Smooth muscle cell (in vitro differentiated cells): ENCODE measurements around the gene MECR. TPM values are rescaled to one million over a fixed set of nuclear protein-coding genes. Genes with fewer than 3 reads are reported as not detected.

ENCODE experiments used
- DNase-seq: peaks from one replicate; lab custom pipeline; 2025; ENCODE audit not compliant: unreplicated experiment; lab: John Stamatoyannopoulos, UW
- H2AFZ ChIP-seq: fragments of 200-600 bp; sonication (generic); 2 replicates; pipeline ENCODE4 v1.6.0; 2016; ENCODE audit warnings: antibody characterized with exemption, low read depth, mild to moderate bottlenecking
- H3F3A ChIP-seq: fragments of 200-600 bp; sonication (generic); 2 replicates; pipeline ENCODE4 v1.6.0; 2017; ENCODE audit warnings: antibody characterized with exemption, low read depth
- H3K27ac ChIP-seq: fragments of 200-600 bp; sonication (generic); 2 replicates; pipeline ENCODE4 v1.5.1; 2016; ENCODE audit warnings: low read depth, mild to moderate bottlenecking
- H3K27me3 ChIP-seq: fragments of 200-600 bp; sonication (generic); 2 replicates; pipeline ENCODE4 v1.6.1; 2016; ENCODE audit warnings: low read depth, mild to moderate bottlenecking
- H3K36me3 ChIP-seq: fragments of 200-600 bp; sonication (generic); 2 replicates; pipeline ENCODE4 v1.5.1; 2016; ENCODE audit warnings: low read depth
- H3K4me1 ChIP-seq: fragments of 200-600 bp; sonication (generic); 2 replicates; pipeline ENCODE4 v1.5.1; 2016; ENCODE audit warnings: low read depth
- H3K4me2 ChIP-seq: fragments of 200-600 bp; sonication (generic); 2 replicates; pipeline ENCODE4 v1.6.0; 2016; ENCODE audit warnings: mild to moderate bottlenecking
- H3K4me3 ChIP-seq: fragments of 200-600 bp; sonication (generic); 2 replicates; pipeline ENCODE4 v1.5.1; 2016; ENCODE audit warnings: mild to moderate bottlenecking
- H3K79me2 ChIP-seq: fragments of 200-600 bp; sonication (generic); 2 replicates; pipeline ENCODE4 v1.6.0; 2016; ENCODE audit warnings: low read depth, mild to moderate bottlenecking
- H3K9ac ChIP-seq: fragments of 200-600 bp; sonication (generic); 2 replicates; pipeline ENCODE4 v1.6.0; 2016; ENCODE audit warnings: low read depth
- H3K9me3 ChIP-seq: fragments of 200-600 bp; sonication (generic); replicated peaks from 2 replicates; pipeline ENCODE4 v1.5.1; 2016; ENCODE audit warnings: low read depth
- H4K20me1 ChIP-seq: fragments of 200-600 bp; sonication (generic); 2 replicates; pipeline ENCODE4 v1.6.0; 2016; ENCODE audit warnings: low read depth
- CTCF ChIP-seq: fragments of 200-600 bp; sonication (generic); IDR thresholded peaks from 2 replicates; pipeline ENCODE4 v1.5.1; 2017; ENCODE audit warnings: borderline replicate concordance, mild to moderate bottlenecking, antibody characterized with exemption; ENCODE audit not compliant: insufficient read depth, poor library complexity, severe bottlenecking
- WGBS: methylation state at CpG from one replicate; pipeline ENCODE4 v1.1.7; 2016; ENCODE audit warnings: low lambda C conversion rate; 5-methylcytosine and 5-hydroxymethylcytosine counted together
- polyA plus RNA-seq: library from polyadenylated mRNA; unstranded; fragments of >200 nt; fragmentation: Nextera tagmentation; extraction: Ambion mirVana; gene quantifications from 2 replicates; pipeline ENCODE4 v1.2.1, GENCODE V29; 2016
- total RNA-seq: library from RNA; depleted of rRNA; stranded (reverse); fragments of >200 nt; gene quantifications from 2 replicates; pipeline ENCODE4 v1.2.3, GENCODE V29; 2014

Gene MECR
- total and polyA plus RNA-seq, 2 experiments from 2014 or later: 11.6 to 43.8 TPM

GRCh38 chr1:29247571-29248273 is 17.0 kb upstream of the MECR start:
- H2AFZ ChIP-seq: no peak overlapping the region
- H3K4me1 ChIP-seq: peaks cover 33% of the 10 kb centered on the region
- H3K27me3 ChIP-seq: no peaks in the 10 kb centered on the region
- no peaks in the 10 kb centered on the region for H3K36me3 ChIP-seq
- H3K4me2 ChIP-seq: peak overlapping the region; percentile 36
- no peaks in the 10 kb centered on the region for H3F3A ChIP-seq
- H3K27ac ChIP-seq: no peak overlapping the region
- no peak overlapping the region for H3K4me3 ChIP-seq
- H3K9me3 ChIP-seq: no peaks in the 10 kb centered on the region
- H4K20me1 ChIP-seq: peaks cover 18% of the 10 kb centered on the region
- DNase-seq: no peak
- TF ChIP-seq CTCF: no peak
- 91% methylated on average over 8 of the region's 8 CpGs for WGBS
- H3K9ac ChIP-seq: no peak overlapping the region
- peaks cover 47% of the 10 kb centered on the region for H3K79me2 ChIP-seq

GRCh38 chr1:29247044-29247443 is 16.3 kb upstream of the MECR start:
- H3K36me3 ChIP-seq: no peaks in the 10 kb centered on the region
- DNase-seq: no peak
- peaks cover 33% of the 10 kb centered on the region for H3K4me1 ChIP-seq
- H3K79me2 ChIP-seq: peaks cover 53% of the 10 kb centered on the region
- H2AFZ ChIP-seq: no peak overlapping the region
- WGBS: 95% methylated on average over 3 of the region's 3 CpGs
- H3K9me3 ChIP-seq: no peaks in the 10 kb centered on the region
- H3K27me3 ChIP-seq: no peaks in the 10 kb centered on the region
- no peaks in the 10 kb centered on the region for H3F3A ChIP-seq
- H3K4me2 ChIP-seq: no peak overlapping the region
- no peak for TF ChIP-seq CTCF
- H4K20me1 ChIP-seq: peaks cover 18% of the 10 kb centered on the region
- no peak overlapping the region for H3K9ac ChIP-seq
- no peak overlapping the region for H3K4me3 ChIP-seq
- no peak overlapping the region for H3K27ac ChIP-seq

GRCh38 chr1:29245876-29246275 is 15.1 kb upstream of the MECR start:
- H3K9ac ChIP-seq: no peak overlapping the region
- no peaks in the 10 kb centered on the region for H3K9me3 ChIP-seq
- H2AFZ ChIP-seq: no peak overlapping the region
- no peaks in the 10 kb centered on the region for H3K36me3 ChIP-seq
- H3K4me2 ChIP-seq: no peak overlapping the region
- no peaks in the 10 kb centered on the region for H3K27me3 ChIP-seq
- H3K4me3 ChIP-seq: no peak overlapping the region
- peaks cover 18% of the 10 kb centered on the region for H4K20me1 ChIP-seq
- peaks cover 53% of the 10 kb centered on the region for H3K79me2 ChIP-seq
- TF ChIP-seq CTCF: peak; percentile 30
- peaks cover 34% of the 10 kb centered on the region for H3K4me1 ChIP-seq
- no peak overlapping the region for H3K27ac ChIP-seq
- WGBS: 85% methylated on average over 5 of the region's 5 CpGs
- no peaks in the 10 kb centered on the region for H3F3A ChIP-seq
- DNase-seq: no peak

GRCh38 chr1:29245261-29245660 is 14.5 kb upstream of the MECR start:
- TF ChIP-seq CTCF: no peak
- H3K4me1 ChIP-seq: peaks cover 35% of the 10 kb centered on the region
- no peak overlapping the region for H3K4me2 ChIP-seq
- H3K27me3 ChIP-seq: no peaks in the 10 kb centered on the region
- no peaks in the 10 kb centered on the region for H3K9me3 ChIP-seq
- H3K4me3 ChIP-seq: no peak overlapping the region
- H3K36me3 ChIP-seq: no peaks in the 10 kb centered on the region
- H4K20me1 ChIP-seq: peaks cover 18% of the 10 kb centered on the region
- peaks cover 52% of the 10 kb centered on the region for H3K79me2 ChIP-seq
- H3F3A ChIP-seq: no peaks in the 10 kb centered on the region
- no peak overlapping the region for H3K9ac ChIP-seq
- no peak overlapping the region for H2AFZ ChIP-seq
- no peak for DNase-seq
- WGBS: 94% methylated on average over 6 of the region's 6 CpGs
- H3K27ac ChIP-seq: no peak overlapping the region
